ENCODE data around the gene FRG1.

GRCh38 chr4:189912170-189912569 is 28.5 kb upstream of the FRG1 start:
- TF ChIP-seq, protein P1, sequence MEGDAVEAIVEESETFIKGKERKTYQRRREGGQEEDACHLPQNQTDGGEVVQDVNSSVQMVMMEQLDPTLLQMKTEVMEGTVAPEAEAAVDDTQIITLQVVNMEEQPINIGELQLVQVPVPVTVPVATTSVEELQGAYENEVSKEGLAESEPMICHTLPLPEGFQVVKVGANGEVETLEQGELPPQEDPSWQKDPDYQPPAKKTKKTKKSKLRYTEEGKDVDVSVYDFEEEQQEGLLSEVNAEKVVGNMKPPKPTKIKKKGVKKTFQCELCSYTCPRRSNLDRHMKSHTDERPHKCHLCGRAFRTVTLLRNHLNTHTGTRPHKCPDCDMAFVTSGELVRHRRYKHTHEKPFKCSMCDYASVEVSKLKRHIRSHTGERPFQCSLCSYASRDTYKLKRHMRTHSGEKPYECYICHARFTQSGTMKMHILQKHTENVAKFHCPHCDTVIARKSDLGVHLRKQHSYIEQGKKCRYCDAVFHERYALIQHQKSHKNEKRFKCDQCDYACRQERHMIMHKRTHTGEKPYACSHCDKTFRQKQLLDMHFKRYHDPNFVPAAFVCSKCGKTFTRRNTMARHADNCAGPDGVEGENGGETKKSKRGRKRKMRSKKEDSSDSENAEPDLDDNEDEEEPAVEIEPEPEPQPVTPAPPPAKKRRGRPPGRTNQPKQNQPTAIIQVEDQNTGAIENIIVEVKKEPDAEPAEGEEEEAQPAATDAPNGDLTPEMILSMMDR (IDR thresholded peaks at IDR 0.05; ENCODE audit: poor library complexity, severe bottlenecking): no peak
- TF ChIP-seq POLR2AphosphoS5 (IDR thresholded peaks at IDR 0.05) (no peak), MXI1 (conservative IDR thresholded peaks at IDR 0.05; ENCODE audit: poor library complexity, severe bottlenecking) (no peak)

All from neural cell (in vitro differentiated cells).